HG03066 (cell line): ENCODE measurements around the gene INPP4A.
"Not testable (repeated sequence)": the region's sequence is repeated elsewhere in the genome, so short reads cannot be mapped to it uniquely, and the experiment has no call there.

ENCODE experiments used
- ATAC-seq: cut with Tn5 transposase; IDR thresholded peaks from one replicate; pipeline ENCODE4 v1.9.1; 2021; ENCODE audit warnings: low read depth; ENCODE audit not compliant: unreplicated experiment

Gene INPP4A

DNA sequence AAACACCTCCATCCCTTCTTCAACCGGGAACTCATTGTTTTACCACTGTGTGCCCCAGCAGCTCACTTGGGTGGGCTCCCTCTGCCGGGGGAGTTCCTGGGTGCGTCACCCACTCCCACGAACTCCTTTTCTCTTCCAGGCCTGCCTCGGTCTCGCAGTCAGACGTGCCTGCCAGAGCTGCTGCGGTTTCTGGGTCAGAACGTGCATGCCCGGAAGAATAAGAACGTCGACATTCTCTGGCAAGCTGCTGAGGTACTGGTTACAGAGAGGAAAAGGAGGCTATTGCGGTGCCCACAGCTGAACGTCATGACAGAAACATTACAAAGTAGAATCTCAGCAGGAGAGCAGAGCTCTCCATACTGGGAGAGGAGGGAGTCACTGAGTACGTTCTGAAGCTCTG lies 128.0 kb downstream of the INPP4A start:
- no peak for ATAC-seq

DNA sequence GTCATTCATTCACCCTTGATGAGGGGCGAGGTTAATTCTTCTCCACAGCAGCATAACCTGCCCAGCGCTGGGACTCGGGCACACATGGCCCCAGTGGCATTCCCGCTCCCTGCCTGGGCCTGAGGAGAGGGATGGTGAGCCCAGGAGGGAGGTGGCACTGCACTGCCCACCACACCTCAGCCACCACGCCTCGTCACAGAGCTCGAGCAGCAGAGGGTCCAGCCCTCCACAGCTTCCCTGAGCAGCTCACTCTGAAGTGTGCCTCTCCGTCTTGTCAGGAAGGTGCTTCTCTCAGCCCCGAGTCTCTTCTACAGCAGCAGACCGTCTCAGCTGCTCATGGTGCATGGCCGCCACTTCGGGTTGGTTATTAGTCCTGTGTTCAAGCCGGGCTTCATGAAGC lies 128.8 kb downstream of the INPP4A start:
- no peak for ATAC-seq

DNA sequence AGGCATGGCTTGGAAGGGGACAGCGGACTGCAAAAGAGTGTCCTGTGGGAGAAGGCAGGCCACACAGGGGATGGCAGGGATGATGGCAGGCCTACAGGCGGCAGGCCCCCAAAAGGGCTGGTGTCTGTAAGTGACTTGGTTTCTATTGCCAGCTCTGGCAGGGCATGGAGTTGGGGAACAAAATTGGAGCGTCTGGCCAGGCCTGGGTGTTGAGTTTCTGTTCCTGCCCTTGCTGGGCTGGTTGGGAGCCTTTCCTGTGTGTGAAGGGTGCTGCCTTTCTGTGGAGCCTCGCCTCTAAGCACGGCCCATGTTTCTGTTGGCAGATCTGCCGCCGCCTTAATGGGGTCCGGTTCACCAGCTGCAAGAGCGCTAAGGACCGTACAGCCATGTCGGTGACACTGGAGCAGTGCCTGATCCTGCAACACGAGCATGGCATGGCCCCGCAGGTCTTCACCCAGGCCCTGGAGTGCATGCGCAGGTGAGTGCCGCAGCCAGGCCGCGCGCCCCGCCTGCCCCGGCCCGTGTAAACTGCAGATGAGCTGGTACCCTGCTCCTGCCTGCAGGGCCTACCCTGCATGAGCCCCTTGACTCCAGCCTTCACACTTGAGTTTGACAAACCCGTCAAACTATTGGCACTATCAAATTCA lies 132.1 kb downstream of the INPP4A start:
- ATAC-seq = no peak

DNA sequence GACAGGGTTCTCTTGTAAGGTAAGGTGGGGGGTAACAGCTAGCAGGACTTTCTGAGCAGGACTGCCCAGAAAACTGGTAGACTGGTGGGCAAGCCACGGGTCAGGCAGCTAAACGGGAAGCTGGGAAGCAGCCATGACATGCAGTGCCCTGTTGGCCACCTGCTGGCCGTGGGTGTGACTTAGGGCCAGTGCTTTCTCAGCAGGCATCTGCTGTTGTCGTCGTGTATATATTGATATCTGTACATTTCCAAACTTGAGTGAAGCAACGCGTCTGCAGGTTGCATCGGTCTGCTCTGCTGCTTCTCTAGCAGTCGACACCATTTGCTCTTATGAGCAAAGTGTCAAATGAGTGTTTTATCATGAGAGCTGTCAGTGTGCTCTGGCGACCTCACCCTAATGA lies 132.7 kb downstream of the INPP4A start:
- ATAC-seq = no peak

DNA sequence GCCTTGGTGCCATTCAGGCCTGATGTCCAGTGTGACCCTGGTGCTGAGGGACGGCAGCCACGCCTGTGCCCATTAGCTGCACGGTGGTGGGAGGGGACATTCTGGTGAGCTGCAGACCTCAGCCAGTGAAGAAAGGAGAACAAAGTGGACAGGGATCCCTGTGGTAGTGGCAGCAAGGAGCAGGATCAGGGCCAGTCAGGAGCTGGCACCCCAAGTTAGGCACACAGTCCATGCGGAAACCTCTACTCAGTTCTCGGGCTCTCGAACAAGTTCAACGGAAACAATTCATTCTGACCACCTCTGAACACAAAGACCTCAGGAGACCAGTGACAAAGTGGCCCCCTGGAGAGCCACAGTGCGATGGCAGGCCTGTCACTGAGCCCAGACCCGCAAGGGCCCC lies 133.6 kb downstream of the INPP4A start:
- ATAC-seq = no peak

DNA sequence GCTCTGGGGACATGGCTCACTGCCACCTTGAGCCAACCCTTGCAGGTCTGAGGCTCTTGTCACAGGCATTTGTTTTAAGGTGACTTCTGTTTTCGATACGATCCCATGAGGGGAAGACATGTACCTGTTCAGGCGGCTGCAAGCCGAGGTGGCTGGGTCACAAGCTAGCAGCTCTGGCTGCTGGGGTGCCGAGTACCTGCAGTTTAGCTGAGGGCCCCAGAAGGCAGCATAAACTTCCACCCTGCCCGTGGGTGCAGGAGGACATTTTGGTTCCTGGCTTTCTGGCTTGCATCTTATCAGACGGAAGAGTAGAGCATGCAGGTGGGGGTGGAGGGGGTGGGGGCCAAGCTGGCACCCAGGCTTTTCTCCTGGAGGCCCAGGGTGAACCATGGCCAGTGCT lies 135.3 kb downstream of the INPP4A start:
- ATAC-seq = no peak

DNA sequence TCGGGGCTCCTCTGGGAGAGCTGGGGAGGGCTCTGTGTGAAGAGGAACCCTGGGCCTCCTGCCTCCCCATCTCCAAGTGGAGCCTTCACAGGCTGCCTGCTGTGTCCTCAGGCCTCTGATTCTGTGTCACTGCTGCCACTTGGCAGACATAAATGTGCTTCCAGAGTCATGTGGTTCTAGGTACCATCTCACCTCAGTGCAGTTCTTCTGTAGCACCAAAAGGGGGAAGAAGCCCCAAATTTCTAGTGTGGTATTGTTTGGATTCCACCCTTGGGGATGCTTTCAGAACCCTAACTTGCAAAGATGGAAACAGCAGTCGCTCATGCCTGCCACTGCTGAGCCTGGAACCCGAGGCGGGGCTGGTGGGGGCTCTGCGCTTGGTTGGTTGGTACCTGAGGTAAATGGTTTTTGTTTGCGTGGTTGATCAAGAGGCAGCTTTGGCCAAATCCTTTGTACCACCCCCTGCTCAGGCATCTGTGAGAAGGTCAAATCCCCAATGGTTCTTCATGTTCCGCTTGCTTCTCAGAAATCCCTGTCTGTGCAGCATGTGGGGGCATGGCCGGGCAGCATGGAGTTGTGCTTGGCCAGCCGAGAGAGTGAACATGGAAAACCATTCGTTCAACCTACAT lies 136.1 kb downstream of the INPP4A start:
- no peak for ATAC-seq

DNA sequence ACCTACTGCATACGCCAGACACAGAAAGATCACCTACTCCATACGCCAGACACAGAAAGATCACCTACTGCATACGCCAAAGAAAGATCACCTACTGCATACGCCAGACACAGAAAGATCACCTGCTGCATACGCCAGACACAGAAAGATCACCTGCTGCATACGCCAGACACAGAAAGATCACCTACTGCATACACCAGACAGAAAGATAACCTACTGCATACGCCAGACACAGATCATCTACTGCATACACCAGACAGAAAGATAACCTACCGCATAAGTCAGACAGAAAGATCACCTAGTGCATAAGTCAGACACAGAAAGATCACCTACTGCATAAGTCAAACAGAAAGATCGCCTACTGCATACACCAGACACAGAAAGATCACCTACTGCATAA lies 137.9 kb downstream of the INPP4A start:
- no peak for ATAC-seq

DNA sequence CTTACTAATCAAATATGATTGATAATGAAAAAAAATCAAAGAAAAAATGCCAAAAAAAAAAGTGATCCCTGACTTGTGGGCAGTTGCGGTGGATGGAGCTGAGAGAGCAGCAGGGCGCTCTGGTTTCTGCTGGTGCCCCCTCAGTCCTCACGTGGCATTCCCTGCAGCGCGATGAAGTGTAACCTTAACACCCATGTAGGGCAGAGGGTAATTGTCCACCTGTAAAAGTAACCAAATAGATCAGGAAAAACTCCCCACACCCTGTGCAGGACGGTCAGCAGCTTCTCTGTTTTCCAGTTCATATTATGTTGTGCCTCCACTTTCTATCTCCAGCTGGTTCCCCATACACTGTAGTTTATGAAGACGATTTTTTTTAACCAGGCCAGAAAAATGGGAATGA lies 138.6 kb downstream of the INPP4A start:
- no peak for ATAC-seq

DNA sequence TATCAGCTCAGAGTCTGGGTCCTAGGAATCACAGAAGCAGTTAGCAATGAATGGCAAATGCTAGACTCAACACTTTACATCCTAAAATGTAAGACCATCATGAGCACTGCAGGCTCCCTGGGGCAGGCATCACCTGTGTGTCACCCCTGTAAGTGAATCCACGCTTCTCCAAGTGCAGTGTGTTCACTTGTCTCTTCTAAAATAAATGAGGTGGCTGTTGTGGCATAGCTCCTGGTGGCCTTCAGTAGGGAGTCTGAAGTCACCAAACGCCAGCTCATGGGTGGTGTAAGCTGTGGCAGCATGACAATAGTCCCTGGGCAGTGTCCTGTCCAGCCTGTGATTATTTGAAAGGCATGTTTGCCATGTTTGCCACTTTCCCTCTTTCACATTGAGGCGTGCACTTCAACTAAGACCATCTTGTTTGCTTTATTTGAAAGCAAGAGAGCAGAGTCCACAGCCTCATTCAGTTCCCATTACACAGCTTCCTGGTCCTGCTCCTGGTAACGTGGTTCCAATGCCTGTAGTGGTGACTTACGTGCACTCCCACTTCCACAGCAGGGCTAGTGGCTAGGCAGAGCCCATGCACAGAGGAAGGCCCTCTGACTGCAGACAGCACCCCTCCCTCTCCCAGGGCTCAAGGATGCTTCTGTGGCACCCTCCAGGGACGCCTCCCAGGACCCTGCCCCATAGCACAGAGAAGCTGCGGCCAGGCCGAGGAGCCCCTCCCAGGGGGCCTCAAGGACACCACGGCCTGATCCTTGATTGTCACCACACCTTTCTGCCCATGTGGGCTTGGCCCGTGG lies 139.4 kb downstream of the INPP4A start:
- no peak for ATAC-seq

DNA sequence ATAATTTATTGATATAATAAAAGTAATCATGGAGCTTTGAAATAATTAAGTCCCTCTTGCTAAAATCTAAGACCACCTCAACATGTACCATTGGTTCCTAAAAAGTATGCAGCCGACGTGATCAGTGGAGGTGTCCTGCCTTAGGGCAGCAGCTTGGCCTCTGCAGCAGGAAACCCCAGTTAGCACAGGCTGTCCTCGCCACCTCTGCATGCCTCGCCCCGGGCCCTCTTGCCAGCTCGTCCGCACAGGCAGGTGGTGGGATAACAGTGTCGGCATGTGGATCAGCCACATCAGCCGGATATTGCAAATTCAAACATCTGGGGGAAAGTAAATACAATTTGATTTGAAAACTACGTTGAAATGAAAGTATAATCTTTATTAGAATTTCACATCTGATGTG lies 140.7 kb downstream of the INPP4A start:
- ATAC-seq = no peak

DNA sequence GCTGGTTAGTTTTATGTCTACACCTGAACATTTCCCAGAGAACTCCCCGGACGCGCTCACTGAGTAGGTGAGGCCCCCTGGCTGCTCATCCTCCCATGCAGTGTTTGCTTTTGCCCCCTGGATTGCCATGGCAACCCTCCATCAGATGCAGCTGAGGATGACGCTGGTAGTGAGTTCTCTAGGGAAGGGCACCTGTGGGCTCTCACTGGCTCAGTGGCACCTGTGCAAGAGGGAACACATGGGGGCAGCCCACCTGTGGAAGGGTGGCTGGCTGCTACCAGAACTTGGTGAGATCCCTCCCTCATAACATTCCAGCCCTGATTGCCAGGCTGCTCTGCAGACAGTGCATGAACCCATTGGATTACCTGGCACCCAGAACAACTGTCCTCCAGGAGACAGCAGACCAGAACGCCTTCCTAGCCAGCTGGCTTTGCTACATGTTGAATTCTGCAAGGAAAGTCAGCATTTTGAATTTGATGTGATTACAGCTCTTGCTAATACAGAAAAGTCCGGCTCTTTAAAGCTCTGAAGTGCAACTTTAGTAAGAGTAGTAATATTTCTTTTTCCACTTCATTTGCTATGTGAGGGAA lies 142.0 kb downstream of the INPP4A start:
- no peak for ATAC-seq

DNA sequence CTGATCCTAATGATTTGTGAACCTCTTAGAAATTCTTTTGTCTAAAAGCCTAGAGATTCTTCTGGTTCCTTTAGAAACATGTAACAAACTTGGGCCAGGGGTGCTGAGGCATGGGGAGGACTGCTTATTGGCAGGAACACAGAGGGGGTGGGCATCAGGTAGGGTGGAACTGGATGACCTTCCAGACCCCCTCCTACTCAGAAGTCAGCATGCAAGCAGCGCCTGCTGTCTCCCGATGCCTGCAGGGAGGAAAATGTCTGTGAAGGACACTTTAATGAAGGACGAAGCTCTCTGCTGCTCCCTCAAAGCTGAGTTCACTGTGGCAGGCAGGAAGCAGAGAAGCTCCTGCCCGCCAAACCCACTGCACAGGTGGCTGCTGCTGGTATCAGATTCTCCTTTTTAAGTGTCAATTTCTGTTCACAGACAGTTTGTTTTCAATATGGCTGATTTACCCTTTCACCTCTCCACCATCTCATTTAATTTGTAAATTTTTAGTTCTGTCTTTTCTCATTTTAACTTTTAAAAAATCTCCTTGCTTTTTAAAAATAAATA lies 144.3 kb downstream of the INPP4A start:
- no peak for ATAC-seq

DNA sequence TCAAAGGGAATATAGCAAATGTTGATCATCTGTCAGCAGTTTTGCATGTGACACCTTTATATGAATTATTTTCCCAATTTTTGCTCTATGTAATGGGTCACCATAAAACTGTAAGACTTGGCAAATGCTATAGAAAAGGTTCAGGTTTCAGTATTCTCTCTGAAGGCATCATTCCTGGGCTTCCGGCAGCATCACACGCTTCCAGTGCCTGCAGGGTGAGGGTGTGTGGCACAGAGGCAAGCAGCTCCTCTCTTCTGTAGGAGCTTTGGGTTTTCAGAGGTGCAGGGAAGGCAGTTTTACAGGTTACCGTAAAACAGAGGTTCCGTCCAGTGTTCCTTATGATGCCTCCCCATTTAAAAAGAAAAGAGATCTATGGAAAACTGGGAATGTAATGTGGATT lies 144.8 kb downstream of the INPP4A start:
- no peak for ATAC-seq

DNA sequence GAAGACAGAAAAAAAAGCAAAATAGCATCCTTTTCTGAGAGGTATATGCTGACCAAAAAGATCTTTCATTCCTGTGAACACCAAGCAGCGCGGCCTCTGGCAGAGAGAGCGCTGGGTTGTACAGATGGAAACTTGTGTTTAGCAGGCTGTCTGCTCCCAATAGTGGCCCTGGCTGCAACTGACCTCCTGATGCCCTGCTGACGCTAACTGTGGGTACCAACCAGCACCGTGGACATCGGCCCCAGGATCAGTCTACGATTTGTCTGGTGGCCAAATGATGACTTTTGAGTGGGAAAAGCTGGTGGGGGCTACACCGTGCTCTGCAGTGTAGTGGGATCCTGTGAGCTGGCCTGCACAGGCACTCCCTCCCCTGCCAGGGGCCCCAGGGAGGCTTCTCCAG lies 147.9 kb downstream of the INPP4A start:
- no peak for ATAC-seq

DNA sequence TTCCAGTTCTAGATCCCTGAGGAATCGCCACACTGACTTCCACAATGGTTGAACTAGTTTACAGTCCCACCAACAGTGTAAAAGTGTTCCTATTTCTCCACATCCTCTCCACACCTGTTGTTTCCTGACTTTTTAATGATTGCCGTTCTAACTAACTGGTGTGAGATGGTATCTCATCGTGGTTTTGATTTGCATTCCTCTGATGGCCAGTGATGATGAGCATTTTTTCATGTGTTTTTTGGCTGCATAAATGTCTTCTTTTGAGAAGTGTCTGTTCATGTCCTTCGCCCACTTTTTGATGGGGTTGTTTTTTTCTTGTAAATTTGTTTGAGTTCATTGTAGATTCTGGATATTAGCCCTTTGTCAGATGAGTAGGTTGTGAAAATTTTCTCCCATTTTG lies 150.0 kb downstream of the INPP4A start:
- not testable (repeated sequence) for ATAC-seq

DNA sequence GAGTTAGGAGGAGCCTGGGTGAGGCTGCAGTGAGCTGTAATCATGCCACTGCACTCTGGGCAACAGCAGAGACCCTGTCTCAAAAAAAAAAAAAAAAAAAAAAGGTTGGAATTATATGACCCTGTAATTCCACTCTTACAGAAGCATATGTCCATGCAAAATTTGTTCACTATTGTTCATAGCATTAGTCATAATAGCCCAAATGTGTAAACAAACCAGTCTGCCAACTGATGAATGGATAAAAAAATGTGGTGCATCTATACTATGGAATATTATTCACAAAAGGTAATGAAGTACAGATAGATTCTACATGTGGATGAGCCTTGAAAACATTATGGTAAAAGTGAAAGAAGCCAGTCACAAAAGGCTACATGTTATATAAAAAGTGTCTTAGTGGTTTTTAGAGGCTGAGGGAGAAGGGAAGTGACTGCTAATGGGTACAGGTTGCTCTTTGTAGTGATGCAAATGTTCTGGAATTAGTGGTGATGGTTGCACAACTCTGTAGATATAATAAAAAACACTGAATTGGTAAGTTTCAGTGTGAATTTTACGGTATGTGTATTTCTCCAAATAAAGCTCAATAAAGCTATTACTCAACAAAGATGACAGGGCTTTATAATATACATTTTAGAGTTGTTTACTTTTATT lies 154.2 kb downstream of the INPP4A start:
- ATAC-seq = no peak

DNA sequence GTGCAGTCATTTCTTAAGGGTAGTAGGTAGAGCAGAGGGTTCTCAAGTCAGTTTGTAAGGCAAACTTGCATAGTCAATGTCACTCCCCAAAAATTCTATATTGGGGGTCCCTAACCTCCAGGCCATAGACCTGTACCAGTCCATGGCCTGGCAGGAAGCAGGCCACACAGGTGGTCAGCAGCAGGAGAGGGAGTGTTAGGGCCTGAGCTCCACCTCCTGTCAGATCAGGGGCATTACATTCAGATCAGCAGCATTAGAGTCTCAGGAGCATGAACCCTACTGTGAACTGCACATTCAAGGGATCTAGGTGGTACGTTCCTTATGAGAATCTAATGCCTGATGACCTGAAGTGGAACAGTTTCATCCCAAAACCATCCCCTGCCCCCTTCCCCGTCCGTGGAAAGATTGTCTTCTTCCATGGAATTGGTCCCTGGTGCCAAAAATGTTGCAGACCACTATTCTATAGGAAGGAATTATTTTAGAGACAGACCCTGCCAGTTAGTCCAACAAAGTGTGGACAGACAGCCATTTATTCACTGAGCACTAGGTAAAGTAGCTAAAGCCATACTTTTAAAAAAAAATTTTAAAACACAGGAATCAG lies 157.0 kb downstream of the INPP4A start:
- ATAC-seq = peak; percentile 88

DNA sequence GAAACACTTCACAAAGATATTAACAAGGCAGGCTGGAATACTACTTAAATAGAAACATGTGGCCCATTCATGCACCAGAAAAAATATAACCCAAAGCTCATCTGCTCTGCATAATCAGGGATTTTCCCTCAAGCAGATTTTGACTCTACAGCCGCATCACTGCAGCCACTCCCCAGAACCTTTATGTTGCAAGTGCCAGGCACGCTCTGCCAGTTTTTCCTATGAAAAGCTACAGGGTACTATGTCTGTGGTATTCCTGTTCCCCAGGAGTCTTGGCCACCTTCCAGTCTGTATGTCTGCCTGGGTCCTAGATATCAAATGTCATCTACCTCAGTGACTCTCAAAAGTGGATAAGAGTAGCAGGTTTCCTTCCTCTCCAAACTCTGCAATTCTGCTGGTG lies 159.9 kb downstream of the INPP4A start:
- ATAC-seq = no peak

DNA sequence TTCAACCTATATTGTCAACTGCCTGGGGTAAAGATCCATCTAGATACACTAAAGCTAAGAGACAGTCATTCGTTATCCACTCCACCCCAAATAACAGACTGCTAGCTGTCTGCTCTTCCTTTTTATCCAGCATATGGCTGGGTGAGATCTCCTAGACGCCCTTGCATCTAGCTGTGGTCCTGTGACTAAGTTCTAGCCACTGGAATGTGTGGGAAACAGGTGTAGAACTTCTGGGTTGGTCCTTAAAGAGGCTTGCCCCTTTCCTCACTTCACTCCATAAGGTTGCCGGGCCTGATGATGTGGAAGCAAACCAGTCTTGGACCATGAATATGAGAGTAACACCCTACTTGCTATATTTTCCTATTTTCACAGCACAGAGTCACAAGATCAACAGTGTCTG lies 160.4 kb downstream of the INPP4A start:
- ATAC-seq = no peak
